CD4-positive, alpha-beta memory T cell (primary cell): ENCODE results near the gene NDUFAF2. TPM values are rescaled to one million over a fixed set of nuclear protein-coding genes. Genes with fewer than 3 reads are reported as not detected.

Experiments
- CTCF ChIA-PET: fragments of 350-600 bp; sonication (Branson Sonifier 250); formaldehyde crosslinking; loops from one replicate; lab custom pipeline; 2021; ENCODE audit warnings: inconsistent platforms; ENCODE audit not compliant: partially characterized antibody; lab: Charles Lee
- POLR2A ChIA-PET: fragments of 350-600 bp; sonication (Branson Sonifier 250); formaldehyde crosslinking; loops from one replicate; lab custom pipeline; 2021; ENCODE audit not compliant: partially characterized antibody; lab: Charles Lee
- DNase-seq, 5 donors: peaks; one replicate each; pipeline versions ENCODE4 v3.0.0 to v3.0.0-alpha.2; 2020 to 2022; ENCODE audit warnings: mixed read lengths in 1 of 5
- H3K27ac ChIP-seq: one replicate; pipeline ENCODE4 v1.7.0; 2013; ENCODE audit warnings: low read depth, low read length
- H3K27me3 ChIP-seq: 2 replicates; pipeline ENCODE4 v1.7.0; 2013; ENCODE audit warnings: mild to moderate bottlenecking, low read length, moderate library complexity; ENCODE audit not compliant: insufficient read depth
- H3K36me3 ChIP-seq: 2 replicates; pipeline ENCODE4 v1.7.0; 2013; ENCODE audit warnings: mild to moderate bottlenecking, low read length, moderate library complexity; ENCODE audit not compliant: insufficient read depth
- H3K4me1 ChIP-seq: 2 replicates; pipeline ENCODE4 v1.7.0; 2013; ENCODE audit warnings: mild to moderate bottlenecking, low read length, moderate library complexity; ENCODE audit not compliant: insufficient read depth
- H3K4me3 ChIP-seq, 2 donors: one replicate each; pipeline ENCODE4 v1.7.0; 2013; ENCODE audit warnings: low read length in 2 of 2, mild to moderate bottlenecking in 1 of 2
- H3K9me3 ChIP-seq, 2 donors: one replicate each; pipeline ENCODE4 v1.7.0; 2013; ENCODE audit warnings: low read length in 2 of 2, control low read depth in 1 of 2; ENCODE audit not compliant: control insufficient read depth in 1 of 2
- H3K27ac Mint-ChIP-seq, 7 donors: one replicate each; pipeline ENCODE4 v1.8.0; 2020 to 2021; ENCODE audit warnings: mixed read lengths in 7 of 7, mild to moderate bottlenecking in 6 of 7, inconsistent platforms in 3 of 7, moderate library complexity in 3 of 7
- H3K27me3 Mint-ChIP-seq, 2 donors: one replicate each; pipeline ENCODE4 v1.8.0; 2020 to 2021; ENCODE audit warnings: mixed read lengths in 2 of 2
- H3K36me3 Mint-ChIP-seq, 2 donors: one replicate each; pipeline ENCODE4 v1.8.0; 2020 to 2021; ENCODE audit warnings: mixed read lengths in 2 of 2, inconsistent platforms in 1 of 2, mild to moderate bottlenecking in 1 of 2
- H3K4me1 Mint-ChIP-seq, 4 donors: one replicate each; pipeline ENCODE4 v1.8.0; 2020 to 2021; ENCODE audit warnings: mixed read lengths in 4 of 4, mild to moderate bottlenecking in 1 of 4
- H3K4me3 Mint-ChIP-seq, 8 donors: one replicate each; pipeline ENCODE4 v1.8.0; 2020 to 2021; ENCODE audit warnings: mixed read lengths in 8 of 8, mild to moderate bottlenecking in 7 of 8, moderate library complexity in 6 of 8, inconsistent platforms in 3 of 8
- H3K9me3 Mint-ChIP-seq, 8 donors: one replicate each; pipeline ENCODE4 v1.8.0; 2020 to 2021; ENCODE audit warnings: mixed read lengths in 8 of 8, mild to moderate bottlenecking in 5 of 8, inconsistent platforms in 3 of 8, moderate library complexity in 1 of 8
- intact Hi-C: fragments of 100-400 bp; cut with micrococcal nuclease; formaldehyde crosslinking; loops from one replicate; pipeline ENCODE4 v1.15.1; 2023
- polyA plus RNA-seq, 2 donors: library from polyadenylated mRNA; unstranded; fragments of 300-500 nt; fragmentation: Illumina TruSeq; gene quantifications; one replicate each; pipeline ENCODE4 v1.2.3, GENCODE V29; 2021
- total RNA-seq, 2 experiments: library from RNA; stranded (reverse); gene quantifications; one replicate each; pipeline ENCODE4 v1.2.3, GENCODE V29; 2021

Gene NDUFAF2
- total and polyA plus RNA-seq, 4 experiments from 2014 or later: 14.7 to 44.9 (median 24.8) TPM

GRCh38 chr5:61137835-61138234 is 192.8 kb downstream of the NDUFAF2 start:
- no peak overlapping the region for H3K4me3 Mint-ChIP-seq
- H3K4me1 Mint-ChIP-seq: no peaks in the 10 kb centered on the region
- H3K27ac ChIP-seq: no peak overlapping the region
- H3K27me3 ChIP-seq: no peaks in the 10 kb centered on the region
- no peaks in the 10 kb centered on the region for H3K4me1 ChIP-seq
- no peak for DNase-seq
- H3K9me3 ChIP-seq: no peaks in the 10 kb centered on the region
- no peaks in the 10 kb centered on the region for H3K27me3 Mint-ChIP-seq
- no peaks in the 10 kb centered on the region for H3K9me3 Mint-ChIP-seq
- H3K4me3 ChIP-seq: no peak overlapping the region
- POLR2A ChIA-PET: no interaction called here
- H3K27ac Mint-ChIP-seq: no peak overlapping the region
- H3K36me3 ChIP-seq: no peaks in the 10 kb centered on the region
- CTCF ChIA-PET: interaction anchor here (1.2 to 1.3 kb wide), 2 partner anchors 10 to 268 kb away, joined by 3 to 4 read pairs; no protein-coding TSS in a partner anchor
- intact Hi-C loops: no loop called here
- H3K36me3 Mint-ChIP-seq: peaks cover 0 to 7% of the 10 kb centered on the region in 2 donors

- DNase-seq: no peak
- H3K27ac Mint-ChIP-seq: no peak overlapping the region
- Histone ChIP-seq H3K36me3 (no peaks in the 10 kb centered on the region), H3K9me3 (no peaks in the 10 kb centered on the region), H3K27ac (no peak overlapping the region), H3K27me3 (no peaks in the 10 kb centered on the region), H3K4me3 (no peak overlapping the region), H3K4me1 (no peaks in the 10 kb centered on the region)
- H3K36me3 Mint-ChIP-seq: no peaks in the 10 kb centered on the region
- no peak overlapping the region for H3K4me3 Mint-ChIP-seq
- H3K9me3 Mint-ChIP-seq: no peaks in the 10 kb centered on the region
- intact Hi-C loops: no loop called here
- no peaks in the 10 kb centered on the region for H3K27me3 Mint-ChIP-seq
- ChIA-PET CTCF (interaction anchor here (1.2 kb wide), 1 partner anchor 518 kb away, joined by 3 read pairs; no protein-coding TSS in a partner anchor), POLR2A (no interaction called here)
- no peaks in the 10 kb centered on the region for H3K4me1 Mint-ChIP-seq
Measured at GRCh38 chr5:61139094-61139873, 194.3 kb downstream of the NDUFAF2 start.

- intact Hi-C loops: no loop called here
- H3K4me3 ChIP-seq: no peak overlapping the region
- ChIA-PET CTCF (interaction anchor here (1.2 kb wide), 1 partner anchor 518 kb away, joined by 3 read pairs; no protein-coding TSS in a partner anchor), POLR2A (no interaction called here)
- no peaks in the 10 kb centered on the region for H3K4me1 ChIP-seq
- Mint-ChIP-seq H3K4me3 (no peak overlapping the region), H3K27ac (no peak overlapping the region), H3K9me3 (no peaks in the 10 kb centered on the region), H3K4me1 (no peaks in the 10 kb centered on the region), H3K27me3 (no peaks in the 10 kb centered on the region), H3K36me3 (no peaks in the 10 kb centered on the region)
- no peaks in the 10 kb centered on the region for H3K36me3 ChIP-seq
- no peaks in the 10 kb centered on the region for H3K27me3 ChIP-seq
- no peak overlapping the region for H3K27ac ChIP-seq
- no peak for DNase-seq
- no peaks in the 10 kb centered on the region for H3K9me3 ChIP-seq
Measured at GRCh38 chr5:61139931-61140330, 194.9 kb downstream of the NDUFAF2 start.

GRCh38 chr5:61141801-61142200 is 196.8 kb downstream of the NDUFAF2 start:
- Mint-ChIP-seq H3K36me3 (peaks cover 0 to 4% of the 10 kb centered on the region in 2 donors), H3K27ac (no peak overlapping the region), H3K27me3 (no peaks in the 10 kb centered on the region), H3K9me3 (peaks cover 0 to 9% (median 3%) of the 10 kb centered on the region in 8 donors), H3K4me1 (no peaks in the 10 kb centered on the region), H3K4me3 (no peak overlapping the region)
- Histone ChIP-seq H3K4me1 (no peaks in the 10 kb centered on the region), H3K27ac (no peak overlapping the region), H3K36me3 (no peaks in the 10 kb centered on the region), H3K4me3 (no peak overlapping the region), H3K9me3 (no peaks in the 10 kb centered on the region), H3K27me3 (no peaks in the 10 kb centered on the region)
- ChIA-PET POLR2A (interaction anchor here (1.2 kb wide), 1 partner anchor 17 kb away, joined by 3 read pairs; no protein-coding TSS in a partner anchor), CTCF (no interaction called here)
- DNase-seq: no peak
- intact Hi-C loops: no loop called here

- H3K36me3 ChIP-seq: no peaks in the 10 kb centered on the region
- CTCF ChIA-PET: no interaction called here
- no peaks in the 10 kb centered on the region for H3K27me3 Mint-ChIP-seq
Measured at GRCh38 chr5:61142391-61142790, 197.4 kb downstream of the NDUFAF2 start.

GRCh38 chr5:61142811-61143210 is 197.8 kb downstream of the NDUFAF2 start:
- Mint-ChIP-seq H3K4me1 (no peaks in the 10 kb centered on the region), H3K27ac (no peak overlapping the region), H3K4me3 (no peak overlapping the region), H3K9me3 (peaks cover 0 to 12% (median 3%) of the 10 kb centered on the region in 8 donors), H3K27me3 (no peaks in the 10 kb centered on the region), H3K36me3 (peaks cover 0 to 4% of the 10 kb centered on the region in 2 donors)
- Histone ChIP-seq H3K9me3 (no peaks in the 10 kb centered on the region), H3K36me3 (no peaks in the 10 kb centered on the region), H3K4me1 (no peaks in the 10 kb centered on the region), H3K27me3 (no peaks in the 10 kb centered on the region), H3K4me3 (no peak overlapping the region), H3K27ac (no peak overlapping the region)
- POLR2A ChIA-PET: interaction anchor here (1.3 kb wide), 1 partner anchor 189 kb away, joined by 3 read pairs; no protein-coding TSS in a partner anchor
- intact Hi-C loops: no loop called here
- DNase-seq: no peak
- CTCF ChIA-PET: no interaction called here

More at GRCh38 chr5:61142391-61142790, 197.4 kb downstream of the NDUFAF2 start:
- Mint-ChIP-seq H3K27ac (no peak overlapping the region), H3K36me3 (peaks cover 0 to 4% of the 10 kb centered on the region in 2 donors), H3K4me1 (no peaks in the 10 kb centered on the region), H3K9me3 (peaks cover 0 to 11% (median 3%) of the 10 kb centered on the region in 8 donors), H3K4me3 (no peak overlapping the region)
- Histone ChIP-seq H3K27me3 (no peaks in the 10 kb centered on the region), H3K4me3 (no peak overlapping the region), H3K9me3 (no peaks in the 10 kb centered on the region), H3K27ac (no peak overlapping the region), H3K4me1 (no peaks in the 10 kb centered on the region)
- DNase-seq: no peak
- intact Hi-C loops: no loop called here
- POLR2A ChIA-PET: interaction anchor here (1.2 kb wide), 1 partner anchor 16 kb away, joined by 3 read pairs; no protein-coding TSS in a partner anchor

- no peak overlapping the region for H3K27ac Mint-ChIP-seq
- H3K27me3 ChIP-seq: no peaks in the 10 kb centered on the region
- H3K36me3 Mint-ChIP-seq: peaks cover 7 to 12% of the 10 kb centered on the region in 2 donors
- H3K27ac ChIP-seq: no peak overlapping the region
- no peak overlapping the region for H3K4me3 Mint-ChIP-seq
- H3K4me1 ChIP-seq: no peaks in the 10 kb centered on the region
- no peaks in the 10 kb centered on the region for H3K27me3 Mint-ChIP-seq
- peaks cover 0 to 2% (median 0%) of the 10 kb centered on the region in 4 donors for H3K4me1 Mint-ChIP-seq
- ChIA-PET CTCF (interaction anchor here (1.6 kb wide), 1 partner anchor 511 kb away, joined by 4 read pairs; no protein-coding TSS in a partner anchor), POLR2A (no interaction called here)
- DNase-seq: no peak
- H3K36me3 ChIP-seq: no peaks in the 10 kb centered on the region
- H3K9me3 Mint-ChIP-seq: peaks cover 2 to 36% (median 16%) of the 10 kb centered on the region in 8 donors
- intact Hi-C loops: no loop called here
- no peaks in the 10 kb centered on the region for H3K9me3 ChIP-seq
- no peak overlapping the region for H3K4me3 ChIP-seq
Measured at GRCh38 chr5:61148515-61148914, 203.5 kb downstream of the NDUFAF2 start.
